K562 (cell line): ENCODE measurements around the gene CARD14. TPM values are rescaled to one million over a fixed set of nuclear protein-coding genes. Genes with fewer than 3 reads are reported as not detected.

ENCODE experiments used
- ATAC-seq: fragments of 200-7000 bp; cut with Tn5 transposase; 3 replicates; pipeline ENCODE4 v1.9.1; 2020; ENCODE audit warnings: moderate library complexity
- BruUV-seq: library from RNA; stranded (reverse); fragments of 400-500 nt; replicated peaks from 2 replicates; lab custom pipeline; 2021; lab: Mats Ljungman, UMichigan
- CTCF ChIA-PET: fragments of 300-600 bp; formaldehyde crosslinking; extraction: SDS; loops from one replicate; lab custom pipeline; 2021; ENCODE audit warnings: low intra/inter-chr PET ratio; lab: Yijun Ruan, JAX
- POLR2A ChIA-PET: fragments of 300-600, 350-650 bp; sonication (Branson Sonifier 250); formaldehyde crosslinking; extraction: SDS; loops from one replicate; lab custom pipeline; 2021; ENCODE audit warnings: antibody characterized with exemption, inconsistent platforms; lab: Yijun Ruan, JAX
- DNase-seq, 4 experiments: peaks; one replicate each; pipeline versions ENCODE4 v3.0.0 to v3.0.0-alpha.2; 2011 to 2018; ENCODE audit warnings: low spot score in 3 of 4, mixed read lengths in 3 of 4; ENCODE audit errors: extremely low read depth in 1 of 4
- FAIRE-seq: peaks from 2 replicates; lab custom pipeline; 2011; peaks lifted over from hg19 to GRCh38; lab: Jason Lieb, UNC
- H2AFZ ChIP-seq: 2 replicates; pipeline ENCODE4 v1.6.0; 2011; ENCODE audit warnings: low read depth, low read length, control low read depth, inconsistent platforms
- H3K27ac ChIP-seq: fragments of 200-600 bp; 3 replicates; pipeline ENCODE4 v1.8.0; 2011; ENCODE audit warnings: low read depth, mild to moderate bottlenecking, control low read depth, inconsistent platforms, low read length, moderate library complexity, mixed read lengths; ENCODE audit errors: extremely low read depth
- H3K27me3 ChIP-seq, 2 experiments: fragments of 300-600 bp in 1 of 2; 2 replicates in 1 of 2; 3 replicates in 1 of 2; pipeline versions ENCODE4 v1.6.0 to v1.8.0; 2011; ENCODE audit warnings: inconsistent platforms in 2 of 2, low read length in 2 of 2, mild to moderate bottlenecking in 1 of 2, mixed read lengths in 1 of 2, moderate library complexity in 1 of 2; ENCODE audit not compliant: control insufficient read depth in 2 of 2, insufficient read depth in 2 of 2
- H3K36me3 ChIP-seq: fragments of 300-600 bp; 3 replicates; pipeline ENCODE4 v1.8.0; 2011; ENCODE audit warnings: mild to moderate bottlenecking, low read length, inconsistent platforms; ENCODE audit not compliant: control insufficient read depth, insufficient read depth
- H3K4me1 ChIP-seq, 2 experiments: fragments of 200-600 bp in 1 of 2; replicated peaks in 1 of 2; 2 replicates in 1 of 2; 3 replicates in 1 of 2; pipeline versions ENCODE4 v1.5.1 to v1.8.0; 2011; ENCODE audit warnings: inconsistent platforms in 2 of 2, low read length in 2 of 2, mild to moderate bottlenecking in 1 of 2, mixed read lengths in 1 of 2, moderate library complexity in 1 of 2; ENCODE audit not compliant: control insufficient read depth in 2 of 2, insufficient read depth in 2 of 2
- H3K4me2 ChIP-seq: 2 replicates; pipeline ENCODE4 v1.6.1; 2011; ENCODE audit warnings: low read length, control low read depth, inconsistent platforms, mixed read lengths; ENCODE audit not compliant: insufficient read depth
- H3K4me3 ChIP-seq: fragments of 200-600 bp; sonication (generic), shearing (Covaris generic); 2 replicates; pipeline ENCODE4 v1.5.1; 2016; ENCODE audit warnings: control low read depth, inconsistent platforms
- H3K79me2 ChIP-seq: fragments of 200-600 bp; 3 replicates; pipeline ENCODE4 v1.8.0; 2011; ENCODE audit warnings: low read length, inconsistent platforms; ENCODE audit not compliant: control insufficient read depth, insufficient read depth
- H3K9ac ChIP-seq, 2 experiments: 2 replicates each; pipeline versions ENCODE4 v1.6.0 to v1.6.1; 2011; ENCODE audit warnings: low read depth in 2 of 2, low read length in 2 of 2, control low read depth in 1 of 2, inconsistent platforms in 1 of 2, mild to moderate bottlenecking in 1 of 2, mixed read lengths in 1 of 2; ENCODE audit not compliant: insufficient read depth in 1 of 2
- H3K9me1 ChIP-seq: one replicate; pipeline ENCODE4 v1.6.0; 2011; ENCODE audit warnings: inconsistent platforms, mild to moderate bottlenecking, low read length, moderate library complexity; ENCODE audit not compliant: control insufficient read depth, insufficient read depth
- H3K9me3 ChIP-seq: replicated peaks from 2 replicates; pipeline ENCODE4 v1.5.1; 2011; ENCODE audit warnings: low read depth, low read length, inconsistent platforms; ENCODE audit not compliant: control insufficient read depth, insufficient read depth
- H4K20me1 ChIP-seq: replicated peaks from 2 replicates; pipeline ENCODE4 v1.6.1; 2011; ENCODE audit warnings: low read length, inconsistent platforms, mixed read lengths; ENCODE audit not compliant: control insufficient read depth, insufficient read depth
- CREB1 ChIP-seq, 2 experiments: sonication (generic) in 1 of 2; formaldehyde crosslinking in 1 of 2; IDR thresholded peaks; 2 replicates each; pipeline versions ENCODE4 v1.6.1 to v1.8.0; 2012 to 2022; ENCODE audit warnings: inconsistent platforms in 1 of 2, mild to moderate bottlenecking in 1 of 2, missing genetic modification reagents in 1 of 2, moderate library complexity in 1 of 2
- ILF3 ChIP-seq: fragments of 450-650 bp; IDR thresholded peaks from 2 replicates; pipeline ENCODE4 v1.6.1; 2018; ENCODE audit warnings: antibody characterized with exemption, mild to moderate bottlenecking, moderate library complexity, borderline replicate concordance
- MED1 ChIP-seq: sonication (generic); formaldehyde crosslinking; IDR thresholded peaks from 2 replicates; pipeline ENCODE4 v1.8.1; 2023; ENCODE audit warnings: missing genetic modification reagents, borderline replicate concordance
- PHB2 ChIP-seq: fragments of 450-650 bp; IDR thresholded peaks from 2 replicates; pipeline ENCODE4 v1.6.1; 2017; ENCODE audit warnings: low read depth
- RB1 ChIP-seq: fragments of 450-650 bp; IDR thresholded peaks from 2 replicates; pipeline ENCODE4 v1.6.1; 2017; ENCODE audit warnings: low read depth, mild to moderate bottlenecking
- SMAD1 ChIP-seq: fragments of 150-350 bp; IDR thresholded peaks from 2 replicates; pipeline ENCODE4 v1.6.1; 2014; ENCODE audit warnings: low read length, low read depth; ENCODE audit not compliant: partially characterized antibody
- SMAD2 ChIP-seq: fragments of 150-350 bp; IDR thresholded peaks from 2 replicates; pipeline ENCODE4 v1.6.1; 2014; ENCODE audit warnings: low read depth, mild to moderate bottlenecking, low read length
- ZBTB1 ChIP-seq: sonication (generic); formaldehyde crosslinking; IDR thresholded peaks from 2 replicates; pipeline ENCODE4 v1.8.1; 2023; ENCODE audit warnings: missing genetic modification reagents, low read depth, mild to moderate bottlenecking, borderline replicate concordance
- ZNF146 ChIP-seq: IDR thresholded peaks from one replicate; pipeline ENCODE4 v1.6.1; 2018; ENCODE audit warnings: missing compliant biosample characterization; ENCODE audit not compliant: unreplicated experiment
- ZNF655 ChIP-seq: fragments of 250-450 bp; sonication (Bioruptor Pico); IDR thresholded peaks from 2 replicates; pipeline ENCODE4 v1.5.0; 2021
- WGBS: fragments of 100-300 bp; shearing (Covaris generic); methylation state at CpG from one replicate; pipeline ENCODE4 v1.1.6; 2016; ENCODE audit warnings: low coverage, mixed read lengths; ENCODE audit not compliant: insufficient coverage; ENCODE audit errors: missing lambda C conversion rate; 5-methylcytosine and 5-hydroxymethylcytosine counted together
- in situ Hi-C: fragments of 300-500 bp; cut with MboI; formaldehyde crosslinking; loops from 4 replicates; pipeline ENCODE4 v1.15.0; 2018; ENCODE audit warnings: inconsistent platforms, mixed read lengths
- intact Hi-C: fragments of 100-400 bp; cut with micrococcal nuclease; formaldehyde crosslinking; loops from 2 replicates; pipeline ENCODE4 v1.14.2; 2022
- polyA plus RNA-seq, 8 experiments: library from polyadenylated mRNA; depleted of rRNA in 4 of 8; stranded (reverse) in 5 of 8; unstranded in 3 of 8; fragments of >200 nt; fragmentation: Nextera tagmentation in 2 of 8; fragmentation: Illumina TruSeq in 1 of 8; extraction: Ambion mirVana in 2 of 8; extraction: Trizol in 1 of 8; gene quantifications; 2 replicates each; pipeline versions ENCODE4 v1.2.1 to v1.2.3, GENCODE V29; 2011 to 2014; ENCODE audit warnings: inconsistent platforms in 1 of 8, missing spikeins in 1 of 8
- total RNA-seq, 7 experiments: library from RNA; depleted of rRNA in 6 of 7; stranded (reverse); fragments of >200 nt in 6 of 7; fragmentation: Illumina TruSeq in 2 of 7; extraction: Trizol in 2 of 7; gene quantifications; 2 replicates each; pipeline versions ENCODE4 v1.2.1 to v1.2.3, GENCODE V29; 2011 to 2021; ENCODE audit warnings: low replicate concordance in 1 of 7

CARD14 gene
- total and polyA plus RNA-seq, 9 of the 15 experiments (the other 6 are each of a cell fraction or from before 2014, with no cell fraction given) = not detected

GRCh38 chr17:80182118-80182844 is 12.5 kb downstream of the CARD14 start:
- WGBS = 2% methylated on average over 27 of the region's 30 CpGs
- no TSS peak for BruUV-seq
- no peak for FAIRE-seq
- H4K20me1 ChIP-seq = no peaks in the 10 kb centered on the region; the same call in 1 of the 2 replicates
- no peak overlapping the region for H3K27ac ChIP-seq
- TF ChIP-seq ILF3 = no peak
- TF ChIP-seq PHB2 = no peak
- no peak for TF ChIP-seq CREB1 (IDR thresholded peaks at IDR 0.05)
- no peak for TF ChIP-seq CREB1 (CRISPR knock-in tag; IDR thresholded peaks at IDR 0.05)
- no peak for TF ChIP-seq SMAD1
- TF ChIP-seq ZBTB1 (CRISPR knock-in tag) = no peak
- no peak for TF ChIP-seq MED1 (CRISPR knock-in tag)
- no peak for TF ChIP-seq ZNF655 (CRISPR knock-in tag)
- no peak for TF ChIP-seq SMAD2
- TF ChIP-seq RB1 = no peak
- TF ChIP-seq ZNF146 (CRISPR knock-in tag) = no peak
- TF ChIP-seq, all 486 proteins: peak for 0
- in situ Hi-C loops = no loop called here
- Histone ChIP-seq H3K4me2 (no peak overlapping the region), H3K9me3 (no peaks in the 10 kb centered on the region; the same call in 1 of the 2 replicates), H3K4me3 (no peak overlapping the region), H3K4me1 (peaks cover 0 to 22% of the 10 kb centered on the region in 2 experiments; a peak in 3 of 5 replicates), H3K27me3 (peaks cover 66 to 90% of the 10 kb centered on the region in 2 experiments), H3K36me3 (no peaks in the 10 kb centered on the region), H3K9me1 (no peaks in the 10 kb centered on the region), H3K79me2 (no peaks in the 10 kb centered on the region), H2AFZ (no peak overlapping the region), H3K9ac (no peak overlapping the region; a peak in 1 of 4 replicates)
- ChIA-PET CTCF (no interaction called here), POLR2A (interaction anchor here (0.6 kb wide), 1 partner anchor 11 kb away, joined by 3 read pairs; no protein-coding TSS in a partner anchor)
- intact Hi-C loops = loop anchor here (10.0 kb wide), 1 partner anchor 77 kb away; the partner anchor contains the start of gene GAA
- DNase-seq (no peak), ATAC-seq (no peak)
